ENCODE measurements around the gene PP2D1.

DNA sequence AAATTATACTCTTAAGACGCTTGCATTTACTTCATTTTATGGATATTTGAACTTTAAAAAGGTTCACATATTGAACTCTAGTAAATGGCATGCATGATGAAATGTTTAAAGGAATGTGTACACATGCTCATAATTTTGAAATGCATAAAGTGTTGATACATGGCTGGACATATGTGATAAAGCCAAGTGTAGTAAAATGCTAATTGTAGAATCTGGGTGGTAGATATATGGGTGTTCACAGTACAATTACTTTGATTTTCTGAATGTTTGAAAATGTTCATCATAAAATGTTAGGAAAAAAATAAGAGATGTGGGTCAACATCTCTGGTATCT lies 73.8 kb downstream of the PP2D1 start:
- TF ChIP-seq, protein P1, sequence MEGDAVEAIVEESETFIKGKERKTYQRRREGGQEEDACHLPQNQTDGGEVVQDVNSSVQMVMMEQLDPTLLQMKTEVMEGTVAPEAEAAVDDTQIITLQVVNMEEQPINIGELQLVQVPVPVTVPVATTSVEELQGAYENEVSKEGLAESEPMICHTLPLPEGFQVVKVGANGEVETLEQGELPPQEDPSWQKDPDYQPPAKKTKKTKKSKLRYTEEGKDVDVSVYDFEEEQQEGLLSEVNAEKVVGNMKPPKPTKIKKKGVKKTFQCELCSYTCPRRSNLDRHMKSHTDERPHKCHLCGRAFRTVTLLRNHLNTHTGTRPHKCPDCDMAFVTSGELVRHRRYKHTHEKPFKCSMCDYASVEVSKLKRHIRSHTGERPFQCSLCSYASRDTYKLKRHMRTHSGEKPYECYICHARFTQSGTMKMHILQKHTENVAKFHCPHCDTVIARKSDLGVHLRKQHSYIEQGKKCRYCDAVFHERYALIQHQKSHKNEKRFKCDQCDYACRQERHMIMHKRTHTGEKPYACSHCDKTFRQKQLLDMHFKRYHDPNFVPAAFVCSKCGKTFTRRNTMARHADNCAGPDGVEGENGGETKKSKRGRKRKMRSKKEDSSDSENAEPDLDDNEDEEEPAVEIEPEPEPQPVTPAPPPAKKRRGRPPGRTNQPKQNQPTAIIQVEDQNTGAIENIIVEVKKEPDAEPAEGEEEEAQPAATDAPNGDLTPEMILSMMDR (conservative IDR thresholded peaks at IDR 0.05; ENCODE audit: low read depth, low read length): no peak
- no peak for TF ChIP-seq EZH2 (IDR thresholded peaks at IDR 0.05; ENCODE audit: borderline replicate concordance, low read depth, low read length, poor library complexity, severe bottlenecking)

Data from A673 (cell line).